Neuronal stem cell (in vitro differentiated cells): Measurements from ENCODE around the gene SMOC2.
A peak's percentile ranks its signal among the peaks of the same experiment; 100 is the strongest.

Source experiments
- DNase-seq: peaks from one replicate; pipeline ENCODE4 v3.0.0-alpha.2; 2013; ENCODE audit warnings: low spot score
- H2AFZ ChIP-seq: one replicate; pipeline ENCODE4 v1.6.1; 2013; ENCODE audit warnings: mild to moderate bottlenecking, low read length, inconsistent platforms
- H2AK5ac ChIP-seq: 2 replicates; pipeline ENCODE4 v1.6.1; 2013; ENCODE audit warnings: low read depth, mild to moderate bottlenecking, inconsistent platforms, low read length, moderate library complexity, mixed read lengths
- H2BK120ac ChIP-seq: 2 replicates; pipeline ENCODE4 v1.6.1; 2013; ENCODE audit warnings: low read depth, mild to moderate bottlenecking, inconsistent platforms, low read length, moderate library complexity, mixed read lengths
- H2BK12ac ChIP-seq: one replicate; pipeline ENCODE4 v1.6.1; 2013; ENCODE audit warnings: low read length, inconsistent platforms
- H2BK15ac ChIP-seq: 2 replicates; pipeline ENCODE4 v1.6.1; 2013; ENCODE audit warnings: mild to moderate bottlenecking, low read length, inconsistent platforms, mixed read lengths
- H2BK5ac ChIP-seq: one replicate; pipeline ENCODE4 v1.6.1; 2013; ENCODE audit warnings: inconsistent platforms, mild to moderate bottlenecking, low read length, moderate library complexity
- H3K14ac ChIP-seq: one replicate; pipeline ENCODE4 v1.6.1; 2013; ENCODE audit warnings: low read length, inconsistent platforms
- H3K18ac ChIP-seq: 2 replicates; pipeline ENCODE4 v1.6.1; 2013; ENCODE audit warnings: low read length, inconsistent platforms
- H3K23ac ChIP-seq: 2 replicates; pipeline ENCODE4 v1.6.1; 2013; ENCODE audit warnings: low read depth, mild to moderate bottlenecking, mixed read lengths, low read length, inconsistent platforms; ENCODE audit not compliant: poor library complexity
- H3K27ac ChIP-seq: replicated peaks from 3 replicates; pipeline ENCODE4 v1.5.1; 2013; ENCODE audit warnings: low read length, inconsistent platforms
- H3K27me3 ChIP-seq, 3 experiments: 2 replicates each; pipeline ENCODE4 v1.6.1; 2013; ENCODE audit warnings: low read length in 3 of 3, mild to moderate bottlenecking in 2 of 3, inconsistent platforms in 1 of 3, low read depth in 1 of 3, mixed read lengths in 1 of 3, moderate library complexity in 1 of 3; ENCODE audit not compliant: control insufficient read depth in 3 of 3, insufficient read depth in 3 of 3
- H3K36me3 ChIP-seq, 2 donors: replicated peaks in 1 of 2; 2 replicates each; pipeline ENCODE4 v1.6.1; 2013; ENCODE audit warnings: low read length in 2 of 2; ENCODE audit not compliant: control insufficient read depth in 2 of 2, insufficient read depth in 2 of 2
- H3K4ac ChIP-seq: 2 replicates; pipeline ENCODE4 v1.6.1; 2013; ENCODE audit warnings: inconsistent platforms, mild to moderate bottlenecking, low read length, moderate library complexity
- H3K4me1 ChIP-seq, 2 donors: 1 replicate in 1 of 2; 2 replicates in 1 of 2; pipeline ENCODE4 v1.6.1; 2013; ENCODE audit warnings: low read length in 2 of 2, low read depth in 1 of 2; ENCODE audit not compliant: control insufficient read depth in 2 of 2, insufficient read depth in 1 of 2
- H3K4me2 ChIP-seq: one replicate; pipeline ENCODE4 v1.6.1; 2013; ENCODE audit warnings: mild to moderate bottlenecking, low read length, inconsistent platforms; ENCODE audit not compliant: insufficient read depth, poor library complexity, severe bottlenecking
- H3K4me3 ChIP-seq, 2 donors: 2 replicates each; pipeline ENCODE4 v1.5.1; 2013; ENCODE audit warnings: low read length in 2 of 2, mild to moderate bottlenecking in 2 of 2, inconsistent platforms in 1 of 2, moderate library complexity in 1 of 2
- H3K79me1 ChIP-seq: one replicate; pipeline ENCODE4 v1.6.1; 2013; ENCODE audit warnings: low read depth, mild to moderate bottlenecking, inconsistent platforms, low read length, moderate library complexity
- H3K9ac ChIP-seq: one replicate; pipeline ENCODE4 v1.6.1; 2013; ENCODE audit warnings: mild to moderate bottlenecking, low read depth, low read length, inconsistent platforms; ENCODE audit not compliant: poor library complexity
- H3K9me3 ChIP-seq, 2 donors: replicated peaks in 1 of 2; 2 replicates each; pipeline versions ENCODE3 to v1.6.1; 2013; ENCODE audit warnings: low read length in 2 of 2, mild to moderate bottlenecking in 2 of 2, inconsistent platforms in 1 of 2, low read depth in 1 of 2, mixed read lengths in 1 of 2, moderate library complexity in 1 of 2; ENCODE audit not compliant: control insufficient read depth in 2 of 2, insufficient read depth in 1 of 2
- H4K8ac ChIP-seq: one replicate; pipeline ENCODE4 v1.6.1; 2013; ENCODE audit warnings: low read depth, mild to moderate bottlenecking, inconsistent platforms, low read length, moderate library complexity
- H4K91ac ChIP-seq: one replicate; pipeline ENCODE4 v1.6.1; 2013; ENCODE audit warnings: low read length, low read depth, mild to moderate bottlenecking, inconsistent platforms; ENCODE audit not compliant: poor library complexity
- WGBS, 2 donors: extraction: QIAGEN DNeasy Blood & Tissue Kit; methylation state at CpG; one replicate each; pipeline ENCODE4 v1.1.7; 2013; ENCODE audit warnings: missing lambda C conversion rate in 2 of 2, mixed read lengths in 1 of 2; ENCODE audit not compliant: insufficient read length in 2 of 2, insufficient replicate concordance in 1 of 2; ENCODE audit errors: extremely low coverage in 2 of 2; 5-methylcytosine and 5-hydroxymethylcytosine counted together

The SMOC2 gene

GRCh38 chr6:168576388-168576787 is 135.4 kb downstream of the SMOC2 start:
- Histone ChIP-seq H2AFZ (no peak overlapping the region), H3K4me2 (no peak overlapping the region)

GRCh38 chr6:168577496-168577895 is 136.5 kb downstream of the SMOC2 start:
- H3K79me1 ChIP-seq, result no peaks in the 10 kb centered on the region
- no peak overlapping the region for H2BK5ac ChIP-seq
- no peak for DNase-seq
- no peak overlapping the region for H3K4me2 ChIP-seq
- no peak overlapping the region for H2BK120ac ChIP-seq
- no peak overlapping the region for H3K27ac ChIP-seq
- H3K23ac ChIP-seq, result peak overlapping the region; percentile 10
- no peak overlapping the region for H4K91ac ChIP-seq
- H3K4me1 ChIP-seq, result peaks cover 3 to 5% of the 10 kb centered on the region in 2 donors
- H2AFZ ChIP-seq, result no peak overlapping the region
- WGBS, 2 donors, result no CpG with 5 or more reads among the region's 9 CpGs
- H3K14ac ChIP-seq, result no peak overlapping the region
- H2AK5ac ChIP-seq, result no peak overlapping the region
- H4K8ac ChIP-seq, result no peak overlapping the region
- H3K18ac ChIP-seq, result peak overlapping the region; percentile 48
- H2BK12ac ChIP-seq, result no peak overlapping the region
- no peak overlapping the region for H3K4ac ChIP-seq
- H3K27me3 ChIP-seq, result no peaks in the 10 kb centered on the region
- no peaks in the 10 kb centered on the region for H3K9me3 ChIP-seq
- H3K36me3 ChIP-seq, result no peaks in the 10 kb centered on the region
- no peak overlapping the region for H2BK15ac ChIP-seq
- no peak overlapping the region for H3K4me3 ChIP-seq
- peak overlapping the region; percentile 7 for H3K9ac ChIP-seq

More at GRCh38 chr6:168576388-168576787, 135.4 kb downstream of the SMOC2 start:
- H4K91ac ChIP-seq, result no peak overlapping the region
- H3K23ac ChIP-seq, result no peak overlapping the region
- DNase-seq, result no peak
- no peak overlapping the region for H2AK5ac ChIP-seq
- no peak overlapping the region for H2BK12ac ChIP-seq
- H3K36me3 ChIP-seq, result no peaks in the 10 kb centered on the region
- no peak overlapping the region for H3K14ac ChIP-seq
- H3K79me1 ChIP-seq, result no peaks in the 10 kb centered on the region
- no peak overlapping the region for H3K27ac ChIP-seq
- no peaks in the 10 kb centered on the region for H3K9me3 ChIP-seq
- no peak overlapping the region for H4K8ac ChIP-seq
- no CpG with 5 or more reads among the region's 14 CpGs for WGBS, 2 donors
- no peaks in the 10 kb centered on the region for H3K27me3 ChIP-seq
- no peak overlapping the region for H3K4ac ChIP-seq
- H2BK120ac ChIP-seq, result no peak overlapping the region
- H3K9ac ChIP-seq, result no peak overlapping the region
- no peak overlapping the region for H3K18ac ChIP-seq
- no peak overlapping the region for H2BK15ac ChIP-seq
- H2BK5ac ChIP-seq, result no peak overlapping the region
- H3K4me3 ChIP-seq, result no peak overlapping the region
- H3K4me1 ChIP-seq, result peaks cover 3 to 5% of the 10 kb centered on the region in 2 donors

- H2BK15ac ChIP-seq, result no peak overlapping the region
- no peak overlapping the region for H3K4me2 ChIP-seq
- H3K9me3 ChIP-seq, result no peaks in the 10 kb centered on the region
- WGBS, 2 donors, result no CpG with 5 or more reads among the region's 8 CpGs
- H4K8ac ChIP-seq, result no peak overlapping the region
- no peak overlapping the region for H2AK5ac ChIP-seq
- no peak overlapping the region for H2BK12ac ChIP-seq
- no peak overlapping the region for H3K23ac ChIP-seq
- no peak overlapping the region for H2BK120ac ChIP-seq
- no peak overlapping the region for H3K4ac ChIP-seq
- H3K27ac ChIP-seq, result no peak overlapping the region
- no peaks in the 10 kb centered on the region for H3K36me3 ChIP-seq
- no peaks in the 10 kb centered on the region for H3K79me1 ChIP-seq
- H4K91ac ChIP-seq, result no peak overlapping the region
- no peak overlapping the region for H3K14ac ChIP-seq
- H3K27me3 ChIP-seq, result no peaks in the 10 kb centered on the region
- H3K4me3 ChIP-seq, result no peak overlapping the region
- no peak overlapping the region for H3K9ac ChIP-seq
- peak overlapping the region; percentile 32 for H3K18ac ChIP-seq
- peaks cover 3 to 5% of the 10 kb centered on the region in 2 donors for H3K4me1 ChIP-seq
- DNase-seq, result no peak
- H2AFZ ChIP-seq, result no peak overlapping the region
- H2BK5ac ChIP-seq, result no peak overlapping the region
Measured at GRCh38 chr6:168578036-168578435, 137.1 kb downstream of the SMOC2 start.

- DNase-seq, result no peak
- no peaks in the 10 kb centered on the region for H3K9me3 ChIP-seq
- H3K4ac ChIP-seq, result no peak overlapping the region
- no peak overlapping the region for H2BK5ac ChIP-seq
- WGBS, 2 donors, result no CpG with 5 or more reads among the region's 12 CpGs
- no peak overlapping the region for H3K9ac ChIP-seq
- no peak overlapping the region for H2AFZ ChIP-seq
- H2AK5ac ChIP-seq, result no peak overlapping the region
- H3K4me3 ChIP-seq, result no peak overlapping the region
- no peak overlapping the region for H3K18ac ChIP-seq
- no peak overlapping the region for H3K23ac ChIP-seq
- H3K27me3 ChIP-seq, result no peaks in the 10 kb centered on the region
- no peaks in the 10 kb centered on the region for H3K36me3 ChIP-seq
- peaks cover 3 to 5% of the 10 kb centered on the region in 2 donors for H3K4me1 ChIP-seq
- H2BK15ac ChIP-seq, result no peak overlapping the region
- no peak overlapping the region for H3K27ac ChIP-seq
- H3K79me1 ChIP-seq, result no peaks in the 10 kb centered on the region
- H3K14ac ChIP-seq, result no peak overlapping the region
- no peak overlapping the region for H4K91ac ChIP-seq
- no peak overlapping the region for H3K4me2 ChIP-seq
- H2BK120ac ChIP-seq, result no peak overlapping the region
- no peak overlapping the region for H4K8ac ChIP-seq
- no peak overlapping the region for H2BK12ac ChIP-seq
Measured at GRCh38 chr6:168581236-168581635, 140.3 kb downstream of the SMOC2 start.
